Hematopoietic multipotent progenitor cell treated with erythropoietin and hydrocortisone succinate and interleukin-3 and kit ligand, for 8 days (in vitro differentiated cells): Measurements from ENCODE around the gene SS18L1.

Experiments used
- DNase-seq: peaks from one replicate; pipeline ENCODE4 v3.0.0-alpha.2; 2015

SS18L1 gene

GRCh38 chr20:62157387-62158087, 14.0 kb downstream of the SS18L1 start:
- no peak for DNase-seq

GRCh38 chr20:62158088-62158400, 14.5 kb downstream of the SS18L1 start:
- DNase-seq: no peak

GRCh38 chr20:62158541-62158940, 15.0 kb downstream of the SS18L1 start:
- no peak for DNase-seq

- DNase-seq: no peak
Observed at GRCh38 chr20:62159052-62159451, 15.5 kb downstream of the SS18L1 start.

GRCh38 chr20:62159839-62160238, 16.3 kb downstream of the SS18L1 start:
- no peak for DNase-seq

- no peak for DNase-seq
Observed at GRCh38 chr20:62160253-62160652, 16.7 kb downstream of the SS18L1 start.

GRCh38 chr20:62160876-62161275, 17.3 kb downstream of the SS18L1 start:
- no peak for DNase-seq

- DNase-seq: no peak
Observed at GRCh38 chr20:62161347-62161746, 17.8 kb downstream of the SS18L1 start.

- DNase-seq: no peak
Observed at GRCh38 chr20:62162765-62163484, 19.4 kb downstream of the SS18L1 start.

GRCh38 chr20:62163485-62163865, 19.9 kb downstream of the SS18L1 start:
- DNase-seq: no peak

- no peak for DNase-seq
Observed at GRCh38 chr20:62163986-62164762, 20.6 kb downstream of the SS18L1 start.

GRCh38 chr20:62164879-62165761, 21.6 kb downstream of the SS18L1 start:
- DNase-seq: no peak

- no peak for DNase-seq
Observed at GRCh38 chr20:62165762-62166399, 22.3 kb downstream of the SS18L1 start.

GRCh38 chr20:62167474-62167873, 23.9 kb downstream of the SS18L1 start:
- no peak for DNase-seq

- DNase-seq: no peak
Observed at GRCh38 chr20:62168061-62168460, 24.5 kb downstream of the SS18L1 start.

GRCh38 chr20:62168890-62169435, 25.4 kb downstream of the SS18L1 start:
- no peak for DNase-seq

GRCh38 chr20:62170536-62170935, 27.0 kb downstream of the SS18L1 start:
- DNase-seq: no peak

- DNase-seq: no peak
Observed at GRCh38 chr20:62171245-62171644, 27.7 kb downstream of the SS18L1 start.

GRCh38 chr20:62172666-62173065, 29.1 kb downstream of the SS18L1 start:
- DNase-seq: no peak

- no peak for DNase-seq
Observed at GRCh38 chr20:62174021-62174804, 30.6 kb downstream of the SS18L1 start.
